HG03469 (cell line): ENCODE measurements around the gene GABRR3.

Experiments used
- ATAC-seq: cut with Tn5 transposase; IDR thresholded peaks from one replicate; pipeline ENCODE4 v1.9.1; 2021; ENCODE audit warnings: mild to moderate bottlenecking, moderate library complexity, moderate number of reproducible peaks; ENCODE audit not compliant: unreplicated experiment

The GABRR3 gene

DNA sequence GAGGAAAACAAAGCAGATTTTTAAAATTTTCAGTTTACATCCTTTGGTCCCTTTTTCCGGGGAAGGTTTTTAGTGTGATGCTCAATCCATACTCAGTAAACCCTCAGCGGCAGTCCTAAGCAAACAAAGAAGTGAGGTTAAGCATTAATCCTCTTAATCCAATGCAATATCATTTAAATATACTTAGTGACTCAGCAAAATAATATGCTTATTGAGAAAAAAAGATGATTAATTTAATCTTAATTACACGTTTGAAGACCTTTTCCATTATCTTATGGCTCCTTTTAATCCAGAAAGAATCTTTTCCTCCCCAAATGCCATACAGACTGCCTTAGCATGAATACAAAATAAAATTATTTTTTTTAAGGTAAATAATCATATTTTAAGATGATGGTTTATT is at the start of gene GABRR3:
TSS of gene GABRR3 (minus strand) at position 108 of the 400 bp plus-strand sequence. CDS start 328 bp downstream, outside the sequence.
- ATAC-seq: no peak

DNA sequence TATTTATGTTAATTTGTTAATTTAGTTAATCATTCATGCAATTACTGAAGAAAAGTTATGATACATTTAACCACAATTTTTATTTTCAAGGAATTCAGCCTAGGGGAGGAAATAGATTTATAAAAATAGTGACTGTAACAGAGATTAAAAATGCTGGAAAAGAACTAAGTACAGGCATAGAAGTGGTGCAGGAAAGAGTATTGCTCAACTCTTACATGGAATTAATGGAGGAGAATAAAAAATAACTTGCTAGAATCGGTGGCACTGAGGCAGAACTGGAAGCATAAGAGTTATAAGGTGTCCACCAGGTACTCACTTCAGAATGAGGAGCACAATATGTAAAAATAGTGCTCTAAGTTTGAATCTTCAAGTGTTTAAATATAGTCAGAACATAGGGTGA is 38.4 kb upstream of the GABRR3 start:
- no peak for ATAC-seq

GRCh38 chr3:98070840-98071239 is 35.7 kb upstream of the GABRR3 start:
- no peak for ATAC-seq

- ATAC-seq: no peak
Observed at GRCh38 chr3:98068824-98069223, 33.7 kb upstream of the GABRR3 start.

- ATAC-seq: no peak
Observed at GRCh38 chr3:98058244-98058960, 23.3 kb upstream of the GABRR3 start.

DNA sequence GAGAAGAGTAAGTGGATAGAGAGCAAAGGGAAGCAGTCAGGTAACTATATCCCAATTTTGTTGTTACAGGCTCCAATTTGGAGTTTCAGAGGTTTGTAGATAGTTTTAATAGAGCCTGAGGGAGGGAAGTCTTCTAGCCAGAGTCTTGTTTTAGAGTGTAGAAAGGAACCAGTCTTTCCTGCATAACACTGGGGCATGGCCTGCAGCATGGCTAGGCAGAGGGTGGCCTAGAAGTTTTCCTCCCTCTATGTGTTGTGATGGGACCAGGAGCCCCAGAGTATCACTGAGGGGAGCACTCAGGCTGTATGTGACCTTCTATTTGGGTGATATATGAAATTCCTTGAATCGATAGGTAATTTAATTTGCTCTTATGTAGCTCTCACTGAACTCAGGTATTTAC is 22.5 kb upstream of the GABRR3 start:
- no peak for ATAC-seq

DNA sequence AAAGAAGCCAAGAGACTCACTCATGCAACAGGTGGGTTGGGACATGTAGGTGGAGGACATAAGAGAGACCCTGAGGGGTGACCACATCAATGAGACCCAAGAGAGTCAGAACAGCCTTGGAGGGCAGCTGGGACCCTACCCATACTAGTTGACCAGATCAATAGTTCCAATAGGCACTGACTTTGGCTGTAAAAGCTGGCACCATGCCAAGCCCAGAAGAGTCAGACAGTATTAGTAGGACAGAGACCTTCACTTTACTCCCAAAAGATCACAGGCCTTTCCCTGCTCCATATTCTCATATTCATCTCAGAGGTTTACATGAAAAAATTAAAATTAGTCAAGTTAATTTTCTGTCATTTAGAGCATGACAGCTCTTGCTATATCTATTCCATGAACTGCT is 20.9 kb upstream of the GABRR3 start:
- ATAC-seq: no peak

- ATAC-seq: no peak
Observed at GRCh38 chr3:98049271-98049670, 14.2 kb upstream of the GABRR3 start.

- no peak for ATAC-seq
Observed at GRCh38 chr3:98048586-98048985, 13.5 kb upstream of the GABRR3 start.

- ATAC-seq: no peak
Observed at GRCh38 chr3:98041350-98041749, 6.2 kb upstream of the GABRR3 start.

DNA sequence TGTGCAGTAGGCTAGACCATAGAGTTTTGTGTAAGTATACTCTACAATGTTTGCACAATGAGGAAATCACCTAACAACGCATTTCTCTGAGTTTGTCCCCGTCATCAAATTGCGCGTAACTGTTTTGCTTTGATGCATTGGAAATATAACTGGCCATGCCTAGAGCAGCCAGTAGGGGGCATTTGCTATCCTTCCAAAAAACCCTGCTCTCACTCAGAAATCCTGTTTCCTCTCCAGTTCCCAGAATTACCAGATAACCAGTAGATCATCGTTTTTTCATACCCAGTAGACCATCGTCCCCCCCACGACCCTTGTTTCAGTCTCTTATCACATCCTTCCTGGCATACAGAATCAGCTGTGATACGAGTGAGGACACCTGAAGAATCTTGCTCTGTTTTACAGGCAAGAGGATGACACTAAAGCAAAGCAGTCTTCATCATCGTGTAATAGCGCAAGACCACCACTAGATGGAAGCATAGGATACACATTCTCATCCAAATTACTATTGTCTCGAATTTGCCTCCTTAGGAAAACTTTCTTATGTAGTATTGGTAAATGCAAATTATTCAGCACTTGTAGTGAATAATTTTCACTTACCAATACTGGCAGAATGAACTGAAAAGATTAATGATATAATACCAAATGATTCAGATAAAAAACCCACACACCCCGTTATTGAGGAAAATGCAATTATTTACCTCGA is 4.4 kb upstream of the GABRR3 start:
- peak; percentile 95 for ATAC-seq

DNA sequence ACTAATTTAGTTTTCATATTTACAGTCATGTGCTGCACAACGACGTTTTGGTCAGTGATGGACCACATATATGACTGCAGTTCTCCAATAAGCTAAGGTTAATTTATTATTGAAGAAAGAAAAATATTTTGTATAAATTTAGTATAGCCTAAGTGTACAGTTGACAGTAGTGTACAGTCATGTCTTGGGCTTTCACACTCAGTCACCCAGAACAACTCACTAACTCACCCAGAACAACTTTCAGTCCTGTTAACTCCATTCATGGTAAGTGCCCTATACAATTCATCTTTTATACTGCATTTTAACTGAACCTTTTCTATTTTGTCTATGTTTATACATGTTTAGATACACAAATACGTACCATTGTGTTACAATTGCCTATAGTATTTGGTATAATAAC is 3.8 kb upstream of the GABRR3 start:
- no peak for ATAC-seq

DNA sequence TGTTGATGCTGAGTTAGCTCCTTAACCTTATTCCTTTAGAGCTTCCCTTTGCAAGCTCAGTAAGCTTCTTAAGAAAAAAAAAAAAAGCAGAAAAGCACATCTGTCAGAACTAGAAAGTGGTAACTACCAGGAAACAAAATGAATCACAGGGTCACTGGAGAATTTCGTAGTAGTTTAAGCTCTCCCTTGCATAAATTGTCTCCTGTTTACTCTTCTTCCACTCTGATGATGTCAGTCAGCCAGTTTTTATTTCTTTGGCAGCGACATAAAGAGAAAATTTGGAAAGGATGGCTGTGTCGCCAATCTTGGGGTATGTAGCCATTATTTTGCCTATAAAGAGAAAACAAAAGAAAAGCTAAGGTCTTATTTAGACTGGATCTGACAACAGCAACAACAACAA is 3.2 kb upstream of the GABRR3 start:
- no peak for ATAC-seq

DNA sequence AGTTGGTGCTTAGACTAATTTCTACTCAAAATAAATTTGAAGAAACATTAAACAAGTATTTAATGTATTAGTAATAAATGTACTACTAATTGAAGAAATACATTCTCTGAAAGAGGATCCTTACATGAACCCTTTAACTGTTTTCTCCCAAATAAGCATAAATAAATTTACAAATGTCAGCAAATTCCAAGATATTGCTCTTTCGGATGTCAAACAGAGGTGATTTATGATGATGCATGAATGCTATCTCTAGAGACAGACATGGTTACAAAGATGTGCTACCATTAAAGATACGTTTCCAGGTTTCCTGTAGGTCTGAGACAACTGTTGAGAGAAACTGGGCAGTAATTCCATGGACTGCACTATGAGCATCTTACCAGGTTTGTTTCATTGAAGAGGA is 629 bp downstream of the GABRR3 start:
- no peak for ATAC-seq

- ATAC-seq: no peak
Observed at GRCh38 chr3:98034036-98034435, 1.1 kb downstream of the GABRR3 start.

DNA sequence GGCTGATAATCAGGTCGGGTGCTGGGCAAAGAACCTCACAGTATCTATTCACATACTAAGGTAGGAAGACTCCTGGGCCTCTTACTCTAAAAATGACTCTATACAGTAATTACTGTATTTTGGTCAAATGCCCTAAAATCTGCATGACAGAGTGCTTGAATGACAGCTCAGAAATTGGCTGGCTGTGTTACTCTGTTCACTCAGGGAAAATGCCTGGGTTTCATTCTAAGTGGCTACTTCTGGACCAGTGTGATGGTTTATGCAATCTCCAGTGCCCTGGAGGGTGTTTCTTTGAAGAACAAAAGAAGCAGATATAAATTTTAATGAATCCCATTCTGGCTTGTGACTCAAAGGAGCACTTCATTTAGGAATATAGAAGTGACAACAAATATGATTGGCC is 2.2 kb downstream of the GABRR3 start:
- no peak for ATAC-seq

- ATAC-seq: no peak
Observed at GRCh38 chr3:98032265-98032664, 2.9 kb downstream of the GABRR3 start.

- ATAC-seq: no peak
Observed at GRCh38 chr3:98029083-98029482, 6.0 kb downstream of the GABRR3 start.

- ATAC-seq: peak; percentile 19
Observed at GRCh38 chr3:98027085-98027446, 8.0 kb downstream of the GABRR3 start.

DNA sequence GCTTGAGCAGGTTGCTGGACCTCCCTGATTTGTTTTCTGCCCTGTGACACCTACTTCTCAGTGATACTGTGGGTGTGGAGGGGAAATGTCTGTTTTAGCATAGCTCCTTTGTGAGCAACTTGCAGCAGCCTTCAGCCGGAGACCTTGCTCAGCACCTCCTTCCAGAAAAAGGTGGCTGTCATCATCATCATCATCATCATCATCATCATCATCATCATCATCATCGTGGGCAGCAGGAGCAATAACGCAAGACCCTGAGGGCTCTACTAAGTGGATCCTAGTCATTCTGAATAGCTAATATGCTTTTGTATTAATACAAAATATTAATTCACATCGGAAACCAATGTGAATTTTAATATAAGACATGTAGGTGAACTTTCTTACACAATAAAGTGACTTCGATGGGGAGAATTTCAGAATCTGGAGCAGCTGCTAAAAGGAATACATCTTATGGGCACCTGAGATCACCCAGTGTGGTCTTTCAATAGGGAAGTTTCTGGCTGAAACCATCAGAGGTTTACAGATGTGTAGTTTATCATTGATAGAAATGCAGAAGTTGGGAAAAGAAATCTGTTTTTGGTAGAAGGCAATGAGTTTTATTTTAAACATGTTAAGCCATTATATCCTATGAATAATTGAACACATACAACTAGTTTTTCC is 8.6 kb downstream of the GABRR3 start:
- peak; percentile 43 for ATAC-seq

- ATAC-seq: no peak
Observed at GRCh38 chr3:98025392-98025945, 9.6 kb downstream of the GABRR3 start.
